ENCODE results near the gene HOXA4. TPM values are rescaled to one million over a fixed set of nuclear protein-coding genes. Genes with fewer than 3 reads are reported as not detected.

Gene HOXA4
- total RNA-seq, 1 donor from 2014 or later = 7.1 TPM

DNA sequence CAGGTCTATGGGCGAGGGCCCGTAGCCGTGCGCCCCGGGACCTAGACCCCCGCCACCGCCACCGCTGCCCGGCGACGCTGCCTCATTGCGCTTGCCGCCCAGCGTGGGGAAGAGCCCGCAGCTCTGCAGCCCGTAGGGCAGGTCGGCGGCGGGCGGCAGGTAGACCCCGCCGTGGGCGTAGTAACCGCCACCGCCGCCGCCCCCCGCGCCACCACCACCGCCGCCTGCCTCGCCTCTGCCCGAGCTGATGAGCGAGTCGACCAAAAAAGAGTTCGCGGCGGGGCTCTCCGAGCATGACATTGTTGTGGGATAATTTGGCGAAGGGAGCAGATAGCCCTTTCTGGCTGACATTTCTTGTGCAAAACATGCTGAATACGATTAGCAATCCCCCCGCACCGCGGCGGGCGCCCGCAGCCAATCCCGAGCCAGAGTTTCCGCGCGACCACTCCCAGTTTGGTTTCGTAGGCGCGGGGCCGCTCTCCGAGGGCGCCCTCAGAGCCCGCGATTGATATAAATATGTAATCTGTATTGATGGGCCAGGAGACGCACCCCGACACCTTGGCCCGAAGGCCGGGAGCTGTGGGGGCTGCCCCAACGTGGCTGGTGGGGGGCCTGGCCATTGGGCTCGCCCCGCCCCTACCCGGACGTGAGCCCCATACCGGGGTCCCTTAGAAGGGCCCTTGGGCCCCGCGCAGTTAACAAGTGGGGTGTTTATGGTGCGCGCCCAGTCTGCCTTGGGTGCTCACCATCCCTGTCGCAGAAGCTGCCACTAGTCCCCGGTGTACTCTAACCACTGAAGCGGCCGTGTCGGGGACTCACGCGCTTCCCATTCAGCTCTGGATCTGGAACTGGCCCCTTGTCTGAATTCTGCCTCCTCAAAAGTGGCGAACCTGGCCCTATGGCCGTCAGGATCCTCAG lies 43.7 kb upstream of the HOXA4 start, which contains the start of gene HOXA10:
HOXA10 (minus strand) TSS at position 365 of the 918 bp plus-strand sequence; CDS start at position 351, 14 bp downstream.
- DNase-seq = peak; percentile 56
- TF ChIP-seq, protein P1, sequence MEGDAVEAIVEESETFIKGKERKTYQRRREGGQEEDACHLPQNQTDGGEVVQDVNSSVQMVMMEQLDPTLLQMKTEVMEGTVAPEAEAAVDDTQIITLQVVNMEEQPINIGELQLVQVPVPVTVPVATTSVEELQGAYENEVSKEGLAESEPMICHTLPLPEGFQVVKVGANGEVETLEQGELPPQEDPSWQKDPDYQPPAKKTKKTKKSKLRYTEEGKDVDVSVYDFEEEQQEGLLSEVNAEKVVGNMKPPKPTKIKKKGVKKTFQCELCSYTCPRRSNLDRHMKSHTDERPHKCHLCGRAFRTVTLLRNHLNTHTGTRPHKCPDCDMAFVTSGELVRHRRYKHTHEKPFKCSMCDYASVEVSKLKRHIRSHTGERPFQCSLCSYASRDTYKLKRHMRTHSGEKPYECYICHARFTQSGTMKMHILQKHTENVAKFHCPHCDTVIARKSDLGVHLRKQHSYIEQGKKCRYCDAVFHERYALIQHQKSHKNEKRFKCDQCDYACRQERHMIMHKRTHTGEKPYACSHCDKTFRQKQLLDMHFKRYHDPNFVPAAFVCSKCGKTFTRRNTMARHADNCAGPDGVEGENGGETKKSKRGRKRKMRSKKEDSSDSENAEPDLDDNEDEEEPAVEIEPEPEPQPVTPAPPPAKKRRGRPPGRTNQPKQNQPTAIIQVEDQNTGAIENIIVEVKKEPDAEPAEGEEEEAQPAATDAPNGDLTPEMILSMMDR (IDR thresholded peaks at IDR 0.05) = no peak
- no peaks in the 10 kb centered on the region for H3K36me3 ChIP-seq
- ATAC-seq = peak; percentile 8
- peak within 1 kb of the TSS; percentile 51 for H3K27ac ChIP-seq
- intact Hi-C loops (cut with DNase I) = no loop called here
- H3K4me1 ChIP-seq = peaks cover 27% of the 10 kb centered on the region
- H3K4me3 ChIP-seq = peak within 1 kb of the TSS; percentile 45
- H3K9me3 ChIP-seq = no peaks in the 10 kb centered on the region
- peaks cover 100% of the 10 kb centered on the region for H3K27me3 ChIP-seq

DNA sequence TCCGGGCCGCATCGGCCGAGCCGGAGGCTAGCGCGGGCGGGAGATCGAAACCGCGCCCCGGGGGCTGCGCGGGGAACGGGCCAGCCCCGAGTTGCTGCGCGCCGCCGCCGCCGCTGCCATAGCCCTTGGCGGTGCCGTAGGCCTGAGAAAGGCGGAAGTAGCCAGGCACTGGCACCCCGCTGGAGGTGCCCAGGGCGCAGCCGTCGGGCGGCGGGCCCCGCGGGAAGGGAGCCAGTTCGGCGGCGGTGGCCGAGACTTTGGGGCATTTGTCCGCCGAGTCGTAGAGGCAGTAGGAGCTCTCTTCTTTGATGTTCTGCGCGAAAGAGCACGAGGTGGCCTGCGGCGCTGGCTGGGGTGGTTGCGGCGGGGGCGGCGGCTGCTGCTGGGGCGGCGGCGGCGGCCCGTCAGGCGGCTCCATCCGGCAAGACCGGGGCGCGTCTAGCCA lies 43.0 kb upstream of the HOXA4 start:
- Histone ChIP-seq H3K36me3 (no peaks in the 10 kb centered on the region), H3K4me1 (peaks cover 27% of the 10 kb centered on the region), H3K9me3 (no peaks in the 10 kb centered on the region), H3K27me3 (peaks cover 100% of the 10 kb centered on the region), H3K4me3 (peak overlapping the region; percentile 45), H3K27ac (no peak overlapping the region)
- intact Hi-C loops (cut with DNase I) = no loop called here
- DNase-seq = peak; percentile 76
- peak; percentile 79 for ATAC-seq
- TF ChIP-seq, protein P1 (IDR thresholded peaks at IDR 0.05) = no peak

DNA sequence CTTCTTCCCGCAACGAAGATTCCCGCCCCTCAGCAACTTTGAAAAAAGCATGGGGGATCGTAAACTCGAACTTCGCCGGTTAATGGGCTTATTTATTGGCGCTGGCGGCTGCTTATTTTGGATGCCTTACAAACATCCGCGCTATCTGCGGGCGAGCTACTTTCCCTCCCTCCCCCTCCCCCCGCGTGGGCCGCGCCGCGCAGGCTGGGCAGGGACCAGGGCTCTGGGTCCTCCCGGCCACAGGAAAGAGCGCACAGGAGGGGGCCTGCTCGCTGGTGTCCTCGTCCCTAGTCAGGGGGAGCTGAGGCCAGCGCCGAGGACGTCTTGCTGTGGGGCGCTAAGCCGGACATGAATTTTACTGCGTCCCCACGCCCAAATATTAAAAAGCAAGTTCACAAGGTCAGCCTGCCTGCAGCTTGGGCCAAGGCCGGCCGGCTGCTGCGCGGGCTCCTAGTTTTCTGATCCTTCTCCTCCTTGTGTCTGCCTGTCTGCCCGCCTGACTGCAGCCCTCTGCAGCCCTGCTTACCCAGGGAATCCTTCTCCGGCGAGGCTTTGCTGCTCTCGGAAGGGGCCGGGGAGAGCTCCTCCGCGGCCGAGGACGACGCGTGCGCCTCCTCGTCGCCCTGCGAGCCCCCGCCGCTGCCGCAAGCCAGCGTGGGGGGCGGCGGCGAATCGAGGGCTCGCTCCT lies 42.4 kb upstream of the HOXA4 start:
- H3K4me1 ChIP-seq = peaks cover 27% of the 10 kb centered on the region
- TF ChIP-seq, protein P1 (IDR thresholded peaks at IDR 0.05) = no peak
- no peaks in the 10 kb centered on the region for H3K36me3 ChIP-seq
- H3K27me3 ChIP-seq = peaks cover 100% of the 10 kb centered on the region
- peak overlapping the region; percentile 45 for H3K4me3 ChIP-seq
- intact Hi-C loops (cut with DNase I) = no loop called here
- peak overlapping the region; percentile 51 for H3K27ac ChIP-seq
- H3K9me3 ChIP-seq = no peaks in the 10 kb centered on the region
- ATAC-seq (peak; percentile 13), DNase-seq (peak; percentile 64)

DNA sequence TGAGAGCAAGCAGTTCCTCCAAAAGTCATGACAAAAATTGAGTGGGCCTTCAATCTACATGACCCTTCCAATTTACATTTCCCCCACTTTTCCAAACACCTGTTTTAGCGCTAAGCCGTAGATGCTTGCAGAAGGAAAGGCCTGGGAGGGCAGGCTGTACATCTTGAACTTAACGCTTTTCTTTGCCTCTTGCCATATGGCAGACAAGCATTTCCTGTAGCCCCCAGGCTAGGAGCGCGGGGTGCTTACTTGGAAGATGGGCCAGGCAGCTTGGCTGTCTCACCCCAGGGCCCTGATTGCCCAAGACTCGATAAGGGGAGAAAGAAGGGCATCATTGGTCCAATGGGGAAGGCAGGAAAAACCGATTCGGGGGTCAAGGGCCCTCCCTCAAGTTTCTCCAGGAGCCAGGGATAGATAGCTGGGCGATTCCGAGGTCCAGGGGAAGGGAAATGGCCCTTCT lies 41.8 kb upstream of the HOXA4 start:
- peaks cover 100% of the 10 kb centered on the region for H3K27me3 ChIP-seq
- no peaks in the 10 kb centered on the region for H3K36me3 ChIP-seq
- H3K27ac ChIP-seq = no peak overlapping the region
- intact Hi-C loops (cut with DNase I) = no loop called here
- ATAC-seq (no peak), DNase-seq (peak; percentile 32)
- no peak overlapping the region for H3K4me3 ChIP-seq
- peaks cover 27% of the 10 kb centered on the region for H3K4me1 ChIP-seq
- TF ChIP-seq, protein P1 (IDR thresholded peaks at IDR 0.05) = no peak
- H3K9me3 ChIP-seq = no peaks in the 10 kb centered on the region

DNA sequence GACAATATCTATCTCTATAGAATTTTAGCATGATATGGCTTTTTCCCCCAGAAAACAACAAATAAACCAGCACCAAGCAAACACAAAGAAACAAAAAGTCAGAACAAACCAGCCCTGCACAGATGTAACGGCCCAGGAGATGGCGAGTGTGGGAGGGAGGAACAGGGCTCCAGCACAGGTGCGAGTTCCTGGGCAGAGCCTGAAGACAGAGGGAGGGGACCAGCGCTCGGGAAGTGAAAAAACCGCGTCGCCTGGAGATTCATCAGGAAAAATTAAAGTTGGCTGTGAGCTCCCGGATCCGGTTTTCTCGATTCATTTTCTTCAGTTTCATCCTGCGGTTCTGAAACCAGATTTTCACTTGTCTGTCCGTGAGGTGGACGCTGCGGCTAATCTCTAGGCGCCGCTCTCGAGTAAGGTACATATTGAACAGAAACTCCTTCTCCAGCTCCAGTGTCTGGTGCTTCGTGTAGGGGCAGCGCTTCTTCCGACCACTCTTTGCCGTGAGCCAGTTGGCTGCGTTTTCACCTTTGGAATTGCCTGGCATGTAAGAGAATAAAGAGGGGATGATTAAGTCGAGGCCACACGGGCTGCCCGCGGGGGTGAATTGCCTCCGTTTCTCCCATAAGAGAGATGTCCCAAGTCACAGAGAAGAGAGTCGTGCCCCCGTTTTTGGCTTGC lies 41.2 kb upstream of the HOXA4 start:
- Histone ChIP-seq H3K4me1 (peaks cover 27% of the 10 kb centered on the region), H3K27me3 (peaks cover 100% of the 10 kb centered on the region), H3K4me3 (no peak overlapping the region), H3K27ac (no peak overlapping the region), H3K36me3 (no peaks in the 10 kb centered on the region), H3K9me3 (no peaks in the 10 kb centered on the region)
- intact Hi-C loops (cut with DNase I) = no loop called here
- no peak for ATAC-seq
- peak; percentile 55 for DNase-seq
- TF ChIP-seq, protein P1 (IDR thresholded peaks at IDR 0.05) = no peak

Data from upper lobe of right lung (tissue), 1 donor.